Muscle layer of duodenum (tissue), 2 donors: ENCODE measurements around the gene GRIK1.
A peak's percentile ranks its signal among the peaks of the same experiment; 100 is the strongest.
"Not testable (repeated sequence)": the region's sequence is repeated elsewhere in the genome, so short reads cannot be mapped to it uniquely, and the experiment has no call there.

Source experiments
- H3K27ac ChIP-seq: one replicate; pipeline ENCODE4 v1.7.0; 2013; ENCODE audit warnings: mild to moderate bottlenecking, low read length
- H3K27me3 ChIP-seq: one replicate; pipeline ENCODE4 v1.7.0; 2013; ENCODE audit warnings: low read depth, mild to moderate bottlenecking, control low read depth, low read length
- H3K36me3 ChIP-seq, 2 donors: one replicate each; pipeline ENCODE4 v1.7.0; 2013; ENCODE audit warnings: low read length in 2 of 2, control low read depth in 1 of 2, mild to moderate bottlenecking in 1 of 2; ENCODE audit not compliant: insufficient read depth in 2 of 2, control insufficient read depth in 1 of 2
- H3K4me1 ChIP-seq, 2 donors: one replicate each; pipeline ENCODE4 v1.7.0; 2013; ENCODE audit warnings: low read length in 2 of 2, mild to moderate bottlenecking in 2 of 2, control low read depth in 1 of 2, moderate library complexity in 1 of 2; ENCODE audit not compliant: insufficient read depth in 2 of 2, control insufficient read depth in 1 of 2
- H3K4me3 ChIP-seq, 2 donors: one replicate each; pipeline ENCODE4 v1.7.0; 2013; ENCODE audit warnings: low read length in 2 of 2, low read depth in 1 of 2, mild to moderate bottlenecking in 1 of 2
- H3K9me3 ChIP-seq, 2 donors: one replicate each; pipeline ENCODE4 v1.7.0; 2013; ENCODE audit warnings: low read length in 2 of 2, control low read depth in 1 of 2, mild to moderate bottlenecking in 1 of 2; ENCODE audit not compliant: control insufficient read depth in 1 of 2
- donor health status: healthy.

The GRIK1 gene

GRCh38 chr21:29939924-29940275 lies at the start of gene GRIK1:
Gene GRIK1, minus strand, starts transcription at chr21:29939996.
- Histone ChIP-seq H3K4me3 (peak within 1 kb of the TSS; percentile 12 to 57), H3K27me3 (peaks cover 19% of the 10 kb centered on the region), H3K27ac (no peak within 1 kb of the TSS)

GRCh38 chr21:29987762-29988161 lies 48.0 kb upstream of the GRIK1 start:
- Histone ChIP-seq H3K27ac (no peak overlapping the region), H3K36me3 (no peaks in the 10 kb centered on the region), H3K4me1 (no peaks in the 10 kb centered on the region), H3K27me3 (no peaks in the 10 kb centered on the region), H3K4me3 (no peak overlapping the region), H3K9me3 (peaks cover 0 to 7% of the 10 kb centered on the region in 2 donors)

More at GRCh38 chr21:29939924-29940275, at the start of gene GRIK1:
- no peaks in the 10 kb centered on the region for H3K9me3 ChIP-seq
- H3K36me3 ChIP-seq = no peaks in the 10 kb centered on the region
- peaks cover 0 to 17% of the 10 kb centered on the region in 2 donors for H3K4me1 ChIP-seq

GRCh38 chr21:29985866-29986265 lies 46.1 kb upstream of the GRIK1 start:
- Histone ChIP-seq H3K27ac (no peak overlapping the region), H3K4me3 (no peak overlapping the region), H3K36me3 (no peaks in the 10 kb centered on the region), H3K27me3 (no peaks in the 10 kb centered on the region), H3K9me3 (peaks cover 0 to 7% of the 10 kb centered on the region in 2 donors), H3K4me1 (no peaks in the 10 kb centered on the region)

GRCh38 chr21:29979043-29979442 lies 39.2 kb upstream of the GRIK1 start:
- Histone ChIP-seq H3K36me3 (no peaks in the 10 kb centered on the region), H3K4me3 (no peak overlapping the region), H3K4me1 (peaks cover 0 to 9% of the 10 kb centered on the region in 2 donors)

GRCh38 chr21:29975776-29976175 lies 36.0 kb upstream of the GRIK1 start:
- Histone ChIP-seq H3K27me3 (no peaks in the 10 kb centered on the region), H3K4me1 (peaks cover 0 to 9% of the 10 kb centered on the region in 2 donors), H3K4me3 (no peak overlapping the region), H3K36me3 (no peaks in the 10 kb centered on the region), H3K9me3 (no peaks in the 10 kb centered on the region), H3K27ac (no peak overlapping the region)

More at GRCh38 chr21:29979043-29979442, 39.2 kb upstream of the GRIK1 start:
- H3K27ac ChIP-seq = no peak overlapping the region
- no peaks in the 10 kb centered on the region for H3K9me3 ChIP-seq
- no peaks in the 10 kb centered on the region for H3K27me3 ChIP-seq

- H3K4me3 ChIP-seq = no peak overlapping the region
- no peak overlapping the region for H3K27ac ChIP-seq
- no peaks in the 10 kb centered on the region for H3K36me3 ChIP-seq
These were observed 33.5 kb upstream of the GRIK1 start for GRCh38 chr21:29973258-29973657.

GRCh38 chr21:29961291-29962027 lies 21.7 kb upstream of the GRIK1 start:
- H3K36me3 ChIP-seq = no peaks in the 10 kb centered on the region
- H3K9me3 ChIP-seq = no peaks in the 10 kb centered on the region
- no peak overlapping the region for H3K27ac ChIP-seq
- H3K27me3 ChIP-seq = no peaks in the 10 kb centered on the region
- H3K4me1 ChIP-seq = no peaks in the 10 kb centered on the region
- no peak overlapping the region for H3K4me3 ChIP-seq

More at GRCh38 chr21:29973258-29973657, 33.5 kb upstream of the GRIK1 start:
- H3K9me3 ChIP-seq = no peaks in the 10 kb centered on the region
- no peaks in the 10 kb centered on the region for H3K4me1 ChIP-seq
- H3K27me3 ChIP-seq = no peaks in the 10 kb centered on the region

- Histone ChIP-seq H3K9me3 (no peaks in the 10 kb centered on the region), H3K4me3 (no peak overlapping the region), H3K36me3 (no peaks in the 10 kb centered on the region), H3K27ac (no peak overlapping the region), H3K4me1 (no peaks in the 10 kb centered on the region), H3K27me3 (no peaks in the 10 kb centered on the region)
These were observed 18.8 kb upstream of the GRIK1 start for GRCh38 chr21:29958551-29958950.

GRCh38 chr21:29958035-29958434 lies 18.2 kb upstream of the GRIK1 start:
- not testable (repeated sequence) for H3K27me3 ChIP-seq, H3K36me3 ChIP-seq, H3K9me3 ChIP-seq, H3K4me3 ChIP-seq, H3K4me1 ChIP-seq, H3K27ac ChIP-seq

- Histone ChIP-seq H3K4me3 (no peak overlapping the region), H3K36me3 (no peaks in the 10 kb centered on the region), H3K27ac (no peak overlapping the region), H3K4me1 (no peaks in the 10 kb centered on the region), H3K9me3 (no peaks in the 10 kb centered on the region), H3K27me3 (no peaks in the 10 kb centered on the region)
These were observed 13.9 kb upstream of the GRIK1 start for GRCh38 chr21:29953690-29954089.

- Histone ChIP-seq H3K9me3 (no peaks in the 10 kb centered on the region), H3K27ac (no peak overlapping the region), H3K4me1 (no peaks in the 10 kb centered on the region), H3K36me3 (no peaks in the 10 kb centered on the region), H3K27me3 (no peaks in the 10 kb centered on the region), H3K4me3 (no peak overlapping the region)
These were observed 13.3 kb upstream of the GRIK1 start for GRCh38 chr21:29953072-29953471.

- H3K4me3 ChIP-seq = no peak overlapping the region
- no peak overlapping the region for H3K27ac ChIP-seq
- H3K4me1 ChIP-seq = no peaks in the 10 kb centered on the region
- H3K9me3 ChIP-seq = no peaks in the 10 kb centered on the region
- no peaks in the 10 kb centered on the region for H3K27me3 ChIP-seq
- no peaks in the 10 kb centered on the region for H3K36me3 ChIP-seq
These were observed 12.1 kb upstream of the GRIK1 start for GRCh38 chr21:29951911-29952310.
